Heart right ventricle (tissue), 16 donors: ENCODE results near the gene CEP170B. TPM values are rescaled to one million over a fixed set of nuclear protein-coding genes. Genes with fewer than 3 reads are reported as not detected.
"Not testable (repeated sequence)": the region's sequence is repeated elsewhere in the genome, so short reads cannot be mapped to it uniquely, and the experiment has no call there.

ENCODE experiments used
- ATAC-seq, 8 donors: fragments of 200-7000 bp; cut with Tn5 transposase; one replicate each; pipeline ENCODE4 v1.9.1; 2020; ENCODE audit warnings: mild to moderate bottlenecking in 8 of 8, moderate library complexity in 8 of 8, moderate number of reproducible peaks in 1 of 8
- DNase-seq, 2 donors: peaks; one replicate each; pipeline ENCODE4 v3.0.0-alpha.2; 2020
- H3K27ac ChIP-seq, 10 donors: fragments of 200-600 bp; sonication (generic) in 2 of 10; one replicate each; pipeline versions ENCODE4 v1.5.0 to v1.8.0; 2020 to 2022; ENCODE audit warnings: mild to moderate bottlenecking in 3 of 10
- H3K27me3 ChIP-seq, 7 donors: fragments of 200-600 bp; one replicate each; pipeline ENCODE4 v1.8.0; 2021 to 2022; ENCODE audit warnings: mild to moderate bottlenecking in 2 of 7
- H3K36me3 ChIP-seq, 9 donors: fragments of 200-600 bp; sonication (generic) in 1 of 9; one replicate each; pipeline versions ENCODE4 v1.5.0 to v1.8.0; 2020 to 2022; ENCODE audit warnings: mild to moderate bottlenecking in 2 of 9
- H3K4me1 ChIP-seq, 9 donors: fragments of 200-600 bp; sonication (generic) in 1 of 9; one replicate each; pipeline versions ENCODE4 v1.5.0 to v1.8.0; 2020 to 2022; ENCODE audit warnings: mild to moderate bottlenecking in 4 of 9
- H3K4me3 ChIP-seq, 10 donors: fragments of 200-600 bp; sonication (generic) in 2 of 10; one replicate each; pipeline versions ENCODE4 v1.5.0 to v1.8.0; 2020 to 2022; ENCODE audit warnings: mild to moderate bottlenecking in 7 of 10, moderate library complexity in 2 of 10
- H3K9me3 ChIP-seq, 11 donors: fragments of 200-600 bp in 10 of 11; sonication (generic) in 2 of 11; one replicate each; pipeline versions ENCODE4 v1.5.0 to v1.8.0; 2013 to 2022; ENCODE audit warnings: mild to moderate bottlenecking in 2 of 11, control low read depth in 1 of 11, moderate library complexity in 1 of 11
- WGBS, 2 donors: extraction: QIAGEN DNeasy Blood & Tissue Kit; methylation state at CpG; one replicate each; pipeline ENCODE4 v1.1.7; 2013; ENCODE audit warnings: inconsistent platforms in 1 of 2; 5-methylcytosine and 5-hydroxymethylcytosine counted together
- intact Hi-C, 10 donors: fragments of 100-400 bp; cut with DNase I; formaldehyde crosslinking; loops; one replicate each; pipeline versions ENCODE4 v1.11.1 to v1.14.2; 2022
- polyA plus RNA-seq, 2 donors: library from polyadenylated mRNA; stranded (reverse); fragments of 200-250 nt; gene quantifications; one replicate each; pipeline ENCODE4 v1.2.3, GENCODE V29; 2013
- total RNA-seq, 10 donors: library from RNA; stranded (reverse); fragmentation: NEBNext Ultra II Directional in 3 of 10; extraction: Animal tissue kit (Norgen Biotek cat#: 25700) in 3 of 10; gene quantifications; one replicate each; pipeline versions ENCODE4 v1.2.1 to v1.2.4, GENCODE V29; 2021 to 2023
- TF ChIP-seq, protein P1 (sequence below), 9 donors: fragments of 200-600 bp; sonication (generic) in 2 of 9; IDR thresholded peaks; one replicate each; pipeline versions ENCODE4 v1.5.0 to v1.8.0; 2021 to 2022; ENCODE audit warnings: antibody characterized with exemption in 9 of 9, mild to moderate bottlenecking in 5 of 9, moderate library complexity in 1 of 9
- donor health status: Arrhythmogenic right ventricular cardiomyopathy.
- donor health status: ischemic (EF 13 %, LVEDD 7.1; RV severe dilation, severe dysfunction).
- donor health status: healthy with polysubstance abuse.
- donor health status: DM: no; HTN: yes; CAD: no.
- donor health status: DM: no; HTN: no; CAD: no.
- donor health status: ischemic (EF 25% LVEDD 6.9; RV normal size, moderate dysfunction).
- donor health status: ischemic (EF 25% LVEDD 5.7; RV mildly dilated, moderate dysfunction).
- donor health status: healthy.
- donor health status: DM: yes; HTN: yes; CAD: no.
- donor health status: Ischemic cardiomyopathy.
- donor health status: ischemic (EF 35%, LVEDD 5.7; RV mildly dilated, moderate dysfunction).
- donor health status: nonischemic (EF 11% LVEDD 7.7; RV severe dilation, severe dysfunction).
- donor health status: DM: yes; HTN: yes; CAD: no.
- donor health status: PGD.
- donor health status: ischemic (EF 29% LVEDD 5.4; RV normal size, mild dysfunction).
- donor health status: nonischemic (EF 23%, LVEDD 6.1; RV moderate dilation, normal function).

The CEP170B gene
- total and polyA plus RNA-seq, 12 donors = 6.8 to 13.6 (median 11.8) TPM

DNA sequence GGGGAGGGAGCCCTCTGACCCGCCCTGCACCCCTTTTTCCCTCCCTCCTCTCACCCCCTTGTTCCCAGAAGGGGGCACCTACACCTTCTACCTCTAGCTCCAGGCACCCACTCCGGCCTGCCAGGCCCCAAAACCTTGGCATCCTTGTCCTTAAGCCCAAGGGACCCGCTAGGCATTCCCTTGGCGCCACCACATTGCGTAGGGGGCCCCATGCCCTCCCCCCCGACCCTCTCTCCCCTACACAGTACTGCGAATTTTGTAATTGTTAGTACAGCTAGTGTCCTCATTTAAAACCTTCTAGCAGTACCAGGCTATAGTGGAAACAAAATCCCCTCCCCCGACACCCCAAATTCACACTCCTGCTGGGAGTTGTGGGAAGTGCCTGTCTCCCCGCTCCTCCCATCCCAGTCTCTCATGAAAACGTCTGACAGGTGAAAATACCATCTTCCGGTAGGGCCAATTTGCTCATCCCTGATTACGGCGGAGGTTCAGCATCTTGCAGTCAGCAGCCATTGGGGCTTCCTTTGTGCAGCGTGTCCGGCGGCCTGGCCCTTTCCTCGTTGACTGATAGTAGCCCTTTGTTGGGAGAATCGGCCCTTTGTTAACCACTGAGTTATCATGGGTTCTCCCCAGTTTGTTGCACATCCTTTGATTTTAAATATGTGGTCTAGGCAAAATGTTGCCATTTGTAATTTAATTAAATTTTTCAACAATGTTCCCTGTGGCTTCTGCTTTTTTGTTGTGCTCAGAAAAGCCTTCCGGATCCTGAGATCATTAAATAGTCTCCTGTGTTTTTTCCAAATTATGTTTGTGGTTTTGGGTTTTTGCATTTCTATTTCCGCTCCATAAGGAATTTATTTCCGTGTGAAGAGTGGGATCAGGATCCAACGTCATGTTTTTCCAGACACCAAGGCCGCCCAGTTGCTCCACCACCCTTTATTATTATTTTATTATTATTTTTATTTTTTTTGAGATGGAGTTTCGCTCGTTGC, 7.9 kb upstream of the CEP170B start:
- TF ChIP-seq, protein P1, sequence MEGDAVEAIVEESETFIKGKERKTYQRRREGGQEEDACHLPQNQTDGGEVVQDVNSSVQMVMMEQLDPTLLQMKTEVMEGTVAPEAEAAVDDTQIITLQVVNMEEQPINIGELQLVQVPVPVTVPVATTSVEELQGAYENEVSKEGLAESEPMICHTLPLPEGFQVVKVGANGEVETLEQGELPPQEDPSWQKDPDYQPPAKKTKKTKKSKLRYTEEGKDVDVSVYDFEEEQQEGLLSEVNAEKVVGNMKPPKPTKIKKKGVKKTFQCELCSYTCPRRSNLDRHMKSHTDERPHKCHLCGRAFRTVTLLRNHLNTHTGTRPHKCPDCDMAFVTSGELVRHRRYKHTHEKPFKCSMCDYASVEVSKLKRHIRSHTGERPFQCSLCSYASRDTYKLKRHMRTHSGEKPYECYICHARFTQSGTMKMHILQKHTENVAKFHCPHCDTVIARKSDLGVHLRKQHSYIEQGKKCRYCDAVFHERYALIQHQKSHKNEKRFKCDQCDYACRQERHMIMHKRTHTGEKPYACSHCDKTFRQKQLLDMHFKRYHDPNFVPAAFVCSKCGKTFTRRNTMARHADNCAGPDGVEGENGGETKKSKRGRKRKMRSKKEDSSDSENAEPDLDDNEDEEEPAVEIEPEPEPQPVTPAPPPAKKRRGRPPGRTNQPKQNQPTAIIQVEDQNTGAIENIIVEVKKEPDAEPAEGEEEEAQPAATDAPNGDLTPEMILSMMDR (IDR thresholded peaks at IDR 0.05) = no peak
- DNase-seq (no peak), ATAC-seq (no peak)
- no peaks in the 10 kb centered on the region for H3K4me1 ChIP-seq
- H3K27ac ChIP-seq = no peak overlapping the region
- intact Hi-C loops = no loop called here
- H3K36me3 ChIP-seq = no peaks in the 10 kb centered on the region
- 61% methylated on average over 25 of the region's 25 CpGs for WGBS, 2 donors
- H3K4me3 ChIP-seq = no peak overlapping the region
- H3K9me3 ChIP-seq = no peaks in the 10 kb centered on the region
- H3K27me3 ChIP-seq = peaks cover 0 to 33% (median 12%) of the 10 kb centered on the region in 7 donors

- H3K36me3 ChIP-seq, H3K4me3 ChIP-seq, H3K27ac ChIP-seq, ATAC-seq, H3K4me1 ChIP-seq, intact Hi-C loops, DNase-seq, H3K9me3 ChIP-seq: not testable (repeated sequence)
- H3K27me3 ChIP-seq = peaks cover 0 to 26% (median 10%) of the 10 kb centered on the region in 7 donors
- WGBS, 2 donors = 92 to 95% methylated on average over 6 of the region's 6 CpGs
Observed at GRCh38 chr14:104857931-104858330, 7.1 kb upstream of the CEP170B start.

- TF ChIP-seq, protein P1 (IDR thresholded peaks at IDR 0.05) = no peak
- intact Hi-C loops = no loop called here
- 83 to 87% methylated on average over 8 of the region's 8 CpGs for WGBS, 2 donors
- Histone ChIP-seq H3K27ac (no peak overlapping the region), H3K9me3 (no peaks in the 10 kb centered on the region), H3K36me3 (no peaks in the 10 kb centered on the region), H3K4me3 (no peak overlapping the region), H3K4me1 (peaks cover 0 to under 1% (median 0%) of the 10 kb centered on the region in 9 donors), H3K27me3 (peaks cover 0 to 16% (median 1%) of the 10 kb centered on the region in 7 donors)
- DNase-seq (no peak), ATAC-seq (no peak)
Observed at GRCh38 chr14:104858811-104859426, 6.1 kb upstream of the CEP170B start.

DNA sequence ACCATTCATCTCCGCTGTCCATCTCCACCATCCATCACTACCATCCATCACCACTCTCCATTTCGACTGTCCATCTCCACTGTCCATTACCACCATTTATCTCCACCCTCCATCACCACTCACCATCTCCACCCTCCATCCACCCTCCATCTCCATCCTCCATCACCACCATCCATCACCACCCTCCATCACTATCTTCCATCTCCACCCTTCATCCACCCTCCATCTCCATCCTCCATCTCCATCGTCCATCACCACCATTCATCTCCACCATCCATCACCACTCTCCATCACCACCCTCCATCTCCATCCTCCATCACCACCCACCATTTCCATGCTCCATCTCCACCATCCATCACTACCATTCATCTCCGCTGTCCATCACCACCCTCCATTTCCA, 5.2 kb upstream of the CEP170B start:
- DNase-seq = no peak
- H3K27ac ChIP-seq = no peak overlapping the region
- H3K27me3 ChIP-seq = peaks cover 0 to 24% (median 9%) of the 10 kb centered on the region in 7 donors
- ATAC-seq = no peak
- H3K36me3 ChIP-seq = no peaks in the 10 kb centered on the region
- peaks cover 0 to 9% (median 8%) of the 10 kb centered on the region in 9 donors for H3K4me1 ChIP-seq
- H3K4me3 ChIP-seq = no peak overlapping the region
- intact Hi-C loops = no loop called here
- H3K9me3 ChIP-seq = no peaks in the 10 kb centered on the region
- TF ChIP-seq, protein P1 (IDR thresholded peaks at IDR 0.05) = no peak
- 98% methylated on average over 4 of the region's 4 CpGs for WGBS, 2 donors
